SHP77 (cell line): ENCODE results near the gene MGAT5.

Experiments used
- DNase-seq, 2 experiments: peaks; one replicate each; lab custom pipeline; 2025; lab: John Stamatoyannopoulos, UW

Gene MGAT5

GRCh38 chr2:134336921-134337320 lies 83.0 kb downstream of the MGAT5 start:
- DNase-seq, result no peak

- no peak for DNase-seq
Measured at GRCh38 chr2:134337631-134338030, 83.8 kb downstream of the MGAT5 start.

- no peak for DNase-seq
Measured at GRCh38 chr2:134338208-134338607, 84.3 kb downstream of the MGAT5 start.

GRCh38 chr2:134341476-134341875 lies 87.6 kb downstream of the MGAT5 start:
- DNase-seq, result no peak

GRCh38 chr2:134344954-134345697 lies 91.3 kb downstream of the MGAT5 start:
- DNase-seq, result no peak

- DNase-seq, result no peak
Measured at GRCh38 chr2:134346141-134346540, 92.3 kb downstream of the MGAT5 start.

- no peak for DNase-seq
Measured at GRCh38 chr2:134347756-134348155, 93.9 kb downstream of the MGAT5 start.

- DNase-seq, result no peak
Measured at GRCh38 chr2:134348239-134348638, 94.4 kb downstream of the MGAT5 start.

- DNase-seq, result no peak
Measured at GRCh38 chr2:134348760-134349159, 94.9 kb downstream of the MGAT5 start.

GRCh38 chr2:134351016-134351415 lies 97.1 kb downstream of the MGAT5 start:
- no peak for DNase-seq

GRCh38 chr2:134351899-134352298 lies 98.0 kb downstream of the MGAT5 start:
- no peak for DNase-seq

- no peak for DNase-seq
Measured at GRCh38 chr2:134352844-134353243, 99.0 kb downstream of the MGAT5 start.

GRCh38 chr2:134354611-134355010 lies 100.7 kb downstream of the MGAT5 start:
- no peak for DNase-seq

- no peak for DNase-seq
Measured at GRCh38 chr2:134357814-134358213, 103.9 kb downstream of the MGAT5 start.

- peak; percentile 64 to 76 for DNase-seq
Measured at GRCh38 chr2:134359367-134360081, 105.7 kb downstream of the MGAT5 start.

GRCh38 chr2:134360745-134361487 lies 107.0 kb downstream of the MGAT5 start:
- no peak for DNase-seq

- DNase-seq, result no peak
Measured at GRCh38 chr2:134361648-134362047, 107.8 kb downstream of the MGAT5 start.

- DNase-seq, result no peak
Measured at GRCh38 chr2:134362152-134362668, 108.3 kb downstream of the MGAT5 start.

- DNase-seq, result no peak
Measured at GRCh38 chr2:134362740-134363139, 108.9 kb downstream of the MGAT5 start.

GRCh38 chr2:134365356-134365755 lies 111.5 kb downstream of the MGAT5 start:
- DNase-seq, result no peak

GRCh38 chr2:134366359-134366758 lies 112.5 kb downstream of the MGAT5 start:
- no peak for DNase-seq

GRCh38 chr2:134367213-134367612 lies 113.3 kb downstream of the MGAT5 start:
- no peak for DNase-seq
